Measurements from ENCODE around the gene TNS3.

The TNS3 gene

GRCh38 chr7:47407136-47407535 is 174.8 kb downstream of the TNS3 start:
- no peak for DNase-seq (ENCODE audit: low spot score)

GRCh38 chr7:47406801-47407129 is 175.1 kb downstream of the TNS3 start:
- DNase-seq (ENCODE audit: low spot score) = no peak

GRCh38 chr7:47405921-47406800 is 175.8 kb downstream of the TNS3 start:
- DNase-seq (ENCODE audit: low spot score) = no peak

- no peak for DNase-seq (ENCODE audit: low spot score)
These were observed 176.5 kb downstream of the TNS3 start for GRCh38 chr7:47405286-47405904.

- DNase-seq (ENCODE audit: low spot score) = no peak
These were observed 177.9 kb downstream of the TNS3 start for GRCh38 chr7:47404010-47404409.

- DNase-seq (ENCODE audit: low spot score) = no peak
These were observed 178.7 kb downstream of the TNS3 start for GRCh38 chr7:47402941-47403866.

GRCh38 chr7:47401611-47402570 is 180.0 kb downstream of the TNS3 start:
- no peak for DNase-seq (ENCODE audit: low spot score)

- no peak for DNase-seq (ENCODE audit: low spot score)
These were observed 181.1 kb downstream of the TNS3 start for GRCh38 chr7:47400741-47401206.

- no peak for DNase-seq (ENCODE audit: low spot score)
These were observed 181.9 kb downstream of the TNS3 start for GRCh38 chr7:47400001-47400400.

GRCh38 chr7:47394751-47395252 is 187.1 kb downstream of the TNS3 start:
- DNase-seq (ENCODE audit: low spot score) = no peak

- DNase-seq (ENCODE audit: low spot score) = no peak
These were observed 187.7 kb downstream of the TNS3 start for GRCh38 chr7:47394216-47394615.

GRCh38 chr7:47393406-47393805 is 188.5 kb downstream of the TNS3 start:
- no peak for DNase-seq (ENCODE audit: low spot score)

GRCh38 chr7:47392241-47392759 is 189.6 kb downstream of the TNS3 start:
- no peak for DNase-seq (ENCODE audit: low spot score)

GRCh38 chr7:47391726-47392125 is 190.2 kb downstream of the TNS3 start:
- DNase-seq (ENCODE audit: low spot score) = no peak

- no peak for DNase-seq (ENCODE audit: low spot score)
These were observed 191.0 kb downstream of the TNS3 start for GRCh38 chr7:47390914-47391313.

- no peak for DNase-seq (ENCODE audit: low spot score)
These were observed 191.8 kb downstream of the TNS3 start for GRCh38 chr7:47389923-47390630.

- DNase-seq (ENCODE audit: low spot score) = no peak
These were observed 192.6 kb downstream of the TNS3 start for GRCh38 chr7:47389171-47389922.

- DNase-seq (ENCODE audit: low spot score) = no peak
These were observed 194.4 kb downstream of the TNS3 start for GRCh38 chr7:47387506-47387905.

GRCh38 chr7:47386273-47386835 is 195.6 kb downstream of the TNS3 start:
- no peak for DNase-seq (ENCODE audit: low spot score)

Measured in kidney capillary endothelial cell (primary cell).